Stimulated activated naive CD4-positive, alpha-beta T cell treated with Interleukin-2 at 50 U/mL for 16 hours (primary cell): ENCODE measurements around the gene RASAL3.
"Not testable (repeated sequence)": the region's sequence is repeated elsewhere in the genome, so short reads cannot be mapped to it uniquely, and the experiment has no call there.

Experiments used
- DNase-seq: peaks from one replicate; lab custom pipeline; 2025; lab: John Stamatoyannopoulos, UW

RASAL3 gene

DNA sequence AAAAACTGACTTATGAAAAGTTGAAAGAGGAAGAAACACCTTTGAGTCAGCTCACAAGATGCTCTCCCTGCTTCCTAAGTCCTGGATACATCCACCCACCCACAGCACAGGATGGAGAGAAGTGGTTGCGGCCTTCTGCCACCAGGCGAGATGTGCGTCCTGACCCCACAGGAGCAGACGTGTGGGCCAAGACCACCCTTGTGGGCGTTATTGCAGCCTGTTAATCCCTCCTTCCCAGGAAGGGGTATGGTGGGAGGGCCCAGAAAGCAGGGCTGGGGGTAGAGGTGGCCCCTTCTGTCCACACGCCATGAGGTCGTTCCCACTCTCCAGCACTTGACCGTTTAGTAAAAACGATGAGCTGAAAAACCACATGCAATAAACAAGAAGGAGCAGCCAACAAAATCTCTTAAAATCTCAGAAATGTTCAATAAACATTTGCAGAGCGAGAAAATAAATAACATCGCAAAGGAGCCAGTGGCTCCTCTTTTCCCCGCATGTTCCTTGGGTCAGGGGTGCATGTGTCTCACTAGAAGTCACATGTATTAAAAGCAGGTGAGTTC, 43.1 kb downstream of the RASAL3 start:
- no peak for DNase-seq

DNA sequence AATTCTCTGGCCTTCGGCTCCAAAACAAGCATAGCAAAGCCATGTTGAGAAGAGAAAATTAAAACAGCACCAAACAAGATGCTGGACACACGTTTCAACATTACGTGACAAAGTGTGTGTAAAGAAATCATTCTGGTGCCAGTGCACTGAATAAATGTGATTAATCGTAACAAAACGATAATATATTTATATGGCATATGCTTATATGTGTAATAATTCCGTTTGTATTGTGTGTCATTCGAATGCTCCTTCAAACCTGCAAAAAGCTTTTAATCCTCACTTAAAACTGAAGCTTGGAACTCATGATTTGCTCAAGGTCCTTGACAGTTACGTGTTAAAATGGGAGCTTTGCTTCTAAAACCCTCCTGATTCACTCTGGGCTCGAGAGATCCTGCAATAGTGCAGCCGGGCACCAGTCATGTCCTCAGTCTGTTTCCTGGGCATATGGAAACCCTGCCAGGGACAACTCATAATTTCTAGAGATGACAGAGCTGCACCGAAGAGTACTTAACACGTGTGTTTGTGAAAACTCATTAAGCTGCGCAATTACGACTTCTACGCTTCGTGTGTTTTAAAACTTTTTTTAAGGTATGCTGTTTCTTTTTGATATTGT, 44.8 kb downstream of the RASAL3 start:
- DNase-seq, result no peak

DNA sequence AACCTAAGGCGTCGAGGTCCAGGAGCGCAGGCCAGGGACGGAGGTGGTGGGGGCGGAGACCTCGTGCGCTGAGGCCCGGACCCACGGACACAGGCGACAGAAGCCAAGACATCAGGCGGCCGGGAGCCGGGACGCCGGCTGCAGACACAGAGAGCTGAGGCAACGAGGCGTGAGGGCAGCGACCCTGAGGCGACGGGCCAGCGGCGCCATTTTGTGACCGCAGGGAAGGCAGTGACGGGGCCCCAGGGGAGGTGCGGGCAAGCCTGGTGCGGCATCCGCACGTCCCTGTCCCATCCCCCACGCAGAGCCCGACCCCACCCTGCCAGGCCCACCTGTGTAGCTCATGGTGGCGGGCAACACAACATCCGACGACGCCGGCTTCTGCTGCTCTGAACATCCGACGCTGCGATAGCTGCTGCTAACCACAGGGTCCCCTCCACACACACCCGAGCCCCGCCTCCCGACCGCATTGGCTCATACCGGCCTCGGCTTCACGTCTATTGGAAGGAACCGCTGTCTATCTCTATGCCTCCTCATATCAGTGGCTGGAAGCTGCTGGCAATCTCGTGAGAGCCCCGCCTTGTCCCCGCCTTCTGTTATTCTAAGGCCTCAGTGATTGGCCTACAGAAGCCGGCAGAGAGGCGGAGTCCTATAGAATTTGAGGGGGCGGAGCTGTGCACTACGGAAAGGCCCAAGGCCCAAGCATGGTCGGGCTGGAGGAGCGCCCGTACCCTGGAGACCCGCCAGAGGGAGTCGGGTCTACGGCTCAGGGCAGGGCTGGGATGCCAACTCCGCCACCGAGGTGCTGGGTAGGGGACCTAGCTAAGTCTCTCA, 45.5 kb downstream of the RASAL3 start, which contains the start of gene AKAP8L:
Gene AKAP8L, minus strand, starts transcription at position 410 of the 834 bp plus-strand sequence. Its CDS starts 65 bp downstream, at position 345.
- DNase-seq, result peak; percentile 99

DNA sequence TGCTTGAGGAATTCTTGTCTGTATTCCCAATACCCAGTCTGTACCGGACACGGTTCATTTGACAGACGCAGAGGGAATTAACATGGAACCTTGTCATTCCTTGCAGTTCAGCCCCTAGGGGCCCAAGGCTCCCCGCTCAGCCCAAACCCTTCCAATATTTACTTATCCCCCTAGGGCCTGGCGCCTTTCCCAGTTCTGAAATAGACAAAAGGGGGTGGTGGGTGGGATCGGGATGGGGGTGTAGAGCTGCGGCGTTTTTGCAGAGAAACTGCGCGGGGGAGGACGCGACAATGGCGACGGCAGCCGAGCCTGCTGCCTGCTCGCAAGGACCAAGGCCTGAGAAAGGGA, 46.1 kb downstream of the RASAL3 start:
- DNase-seq, result no peak

- no peak for DNase-seq
Measured at GRCh38 chr19:15417699-15418098, 46.6 kb downstream of the RASAL3 start.

DNA sequence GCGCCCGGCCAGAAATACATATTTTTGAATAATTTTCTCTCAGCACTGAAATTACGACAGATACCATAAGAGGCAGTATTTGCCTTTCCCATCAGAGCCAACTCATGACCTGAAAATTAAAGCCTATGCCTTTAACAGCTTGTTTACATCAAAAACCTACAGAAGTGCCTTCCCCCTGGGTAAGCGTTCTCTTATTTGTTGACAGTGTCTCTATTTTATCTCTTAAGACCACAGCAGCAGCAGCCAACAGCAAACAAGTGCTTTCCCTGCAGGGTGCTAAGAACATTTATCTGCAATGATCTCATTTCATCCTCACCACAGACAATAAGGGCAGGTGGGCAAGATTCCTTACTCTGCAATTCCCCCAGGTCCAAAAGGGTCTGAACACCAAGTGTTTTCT, 51.5 kb downstream of the RASAL3 start:
- DNase-seq, result no peak

- not testable (repeated sequence) for DNase-seq
Measured at GRCh38 chr19:15411351-15411750, 53.0 kb downstream of the RASAL3 start.

- no peak for DNase-seq
Measured at GRCh38 chr19:15404780-15405211, 59.5 kb downstream of the RASAL3 start.

GRCh38 chr19:15404097-15404779, 60.1 kb downstream of the RASAL3 start:
- DNase-seq, result no peak

DNA sequence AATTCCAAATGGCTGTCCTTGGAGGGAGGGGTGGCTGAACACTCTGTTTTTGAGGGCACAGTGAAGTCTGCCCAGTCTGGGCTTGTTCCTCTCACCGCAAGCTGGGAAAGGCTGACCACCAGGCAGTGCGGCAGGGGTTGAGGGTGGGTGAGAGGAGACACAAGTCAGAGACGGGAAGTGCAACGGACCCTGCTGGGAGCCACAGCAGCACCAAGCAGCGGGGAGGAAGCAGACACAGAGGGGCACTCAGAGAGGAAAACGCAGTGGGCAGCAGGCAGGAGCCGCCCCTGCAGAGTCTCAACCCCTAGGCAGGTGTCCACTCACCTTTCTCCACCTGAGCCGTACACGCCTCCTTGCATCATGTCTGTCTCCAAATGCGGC, 61.2 kb downstream of the RASAL3 start:
- DNase-seq, result no peak

GRCh38 chr19:15402411-15403150, 61.8 kb downstream of the RASAL3 start:
- DNase-seq, result no peak
